HG03064 (cell line): Measurements from ENCODE around the gene STAT5B.

Source experiments
- ATAC-seq: cut with Tn5 transposase; IDR thresholded peaks from one replicate; pipeline ENCODE4 v1.9.1; 2021; ENCODE audit warnings: low read depth; ENCODE audit not compliant: unreplicated experiment

STAT5B gene

GRCh38 chr17:42183741-42184711, 92.2 kb downstream of the STAT5B start:
- no peak for ATAC-seq

DNA sequence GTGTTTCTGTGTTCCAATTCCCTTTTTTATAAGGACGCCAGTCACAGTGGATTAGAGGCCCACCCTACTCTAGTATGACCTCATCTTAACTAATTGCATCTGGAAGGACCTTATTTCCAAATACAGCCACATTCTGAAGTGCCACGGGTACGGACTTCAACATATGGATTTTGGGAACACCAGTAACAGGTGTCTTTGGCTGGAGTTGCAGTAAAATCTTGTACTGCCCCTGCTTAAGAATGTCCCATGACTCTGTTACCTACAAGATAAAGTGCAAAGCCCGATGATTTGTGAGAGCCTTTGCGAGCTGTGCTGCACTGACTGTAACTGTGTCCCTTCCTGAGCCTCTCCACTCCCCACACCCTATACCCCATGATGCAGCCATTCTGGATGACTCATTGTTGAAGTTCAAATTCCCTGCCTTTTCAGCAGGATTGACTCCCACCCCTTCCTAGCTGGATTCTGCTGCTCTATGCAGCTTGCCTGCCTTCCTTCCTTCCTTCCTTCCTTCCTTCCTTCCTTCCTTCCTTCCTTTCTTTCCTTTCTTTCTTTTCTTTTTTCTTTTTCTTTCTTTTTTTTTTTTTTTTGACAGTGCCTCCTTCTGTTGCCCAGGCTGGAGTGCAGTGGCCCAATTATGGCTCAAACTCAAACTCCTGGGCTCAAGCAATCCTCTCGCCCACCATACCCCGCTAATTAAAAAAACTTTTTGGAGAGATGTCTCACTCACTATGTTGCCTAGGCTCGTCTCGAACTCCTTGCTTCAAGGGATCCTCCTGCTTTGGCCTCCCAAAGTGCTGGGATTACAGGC, 93.1 kb downstream of the STAT5B start:
- no peak for ATAC-seq

- no peak for ATAC-seq
These were observed 94.4 kb downstream of the STAT5B start for GRCh38 chr17:42181851-42182207.

DNA sequence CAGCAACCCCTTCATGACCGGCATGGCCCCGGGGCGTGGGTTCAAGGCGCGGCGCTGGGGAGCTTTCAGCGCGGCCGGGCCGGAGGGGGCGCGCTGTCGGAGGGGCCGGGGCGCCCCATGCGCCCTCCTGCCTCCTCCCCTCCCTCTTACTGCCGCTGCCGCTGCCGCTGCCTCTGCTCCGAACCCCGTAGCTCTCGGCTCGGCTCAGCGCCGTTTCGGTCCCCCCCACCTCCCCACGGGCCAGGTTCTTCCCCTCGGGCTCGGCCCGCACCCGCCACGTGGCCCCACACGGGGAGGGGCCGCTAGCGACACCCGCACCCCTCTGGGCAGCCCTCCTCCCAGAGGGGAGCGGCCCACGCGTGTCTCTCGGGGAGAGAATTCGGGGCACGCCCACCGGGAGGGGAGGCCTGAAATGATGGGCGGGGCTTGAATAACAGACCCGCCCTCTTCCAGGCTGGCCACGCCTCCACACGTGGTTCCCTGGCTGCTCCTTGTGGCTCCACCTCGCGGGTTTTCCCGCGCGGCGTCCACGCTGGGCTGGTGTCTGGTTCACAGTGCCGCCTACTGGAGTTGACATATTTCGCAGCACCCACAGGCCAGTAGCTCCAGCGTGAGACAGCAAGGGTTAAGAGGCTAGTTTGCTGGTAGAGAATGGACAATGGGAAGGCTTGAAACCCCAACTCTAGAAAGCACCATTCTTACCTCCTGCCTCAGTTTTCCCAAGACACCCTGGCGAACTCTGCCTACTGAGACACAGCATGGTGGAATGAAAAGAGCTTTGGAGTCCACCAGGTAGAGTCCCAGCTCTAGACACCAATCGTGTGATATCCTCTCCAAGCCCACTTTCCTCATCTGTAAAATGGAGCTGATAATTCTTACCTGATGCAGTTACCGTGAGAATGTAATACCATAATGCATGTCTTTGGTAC, 95.0 kb downstream of the STAT5B start, which contains the start of gene KCNH4:
TSS of gene KCNH4 (minus strand) at position 221 of the 929 bp plus-strand sequence. CDS start at position 24, 197 bp downstream.
- ATAC-seq: no peak

DNA sequence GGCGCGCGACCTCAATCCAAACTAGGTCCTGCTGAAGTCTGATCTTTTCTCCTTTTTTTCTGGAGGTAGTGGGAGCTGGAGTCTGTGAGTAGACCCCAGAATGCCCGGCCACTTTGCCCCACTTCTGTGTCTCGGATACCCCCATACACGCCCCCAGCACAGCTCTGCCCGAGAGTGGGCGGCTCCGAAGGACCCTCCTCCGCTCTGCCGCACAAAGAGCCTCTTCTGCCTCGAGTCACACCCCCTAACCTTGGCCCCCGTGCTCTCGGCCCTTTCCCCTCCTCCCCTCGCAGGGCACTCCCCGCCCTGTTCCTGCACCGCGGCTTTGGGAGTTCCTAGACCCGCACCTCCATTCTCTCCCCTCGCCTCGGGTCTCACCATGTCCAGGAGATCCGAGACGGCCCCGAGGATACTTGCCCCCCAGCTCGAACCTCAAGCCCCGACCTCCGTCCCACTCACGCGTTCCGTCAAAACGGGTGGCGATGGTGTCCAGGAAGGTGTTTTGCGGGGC, 95.7 kb downstream of the STAT5B start:
- no peak for ATAC-seq

GRCh38 chr17:42179911-42180410, 96.2 kb downstream of the STAT5B start:
- ATAC-seq: no peak

DNA sequence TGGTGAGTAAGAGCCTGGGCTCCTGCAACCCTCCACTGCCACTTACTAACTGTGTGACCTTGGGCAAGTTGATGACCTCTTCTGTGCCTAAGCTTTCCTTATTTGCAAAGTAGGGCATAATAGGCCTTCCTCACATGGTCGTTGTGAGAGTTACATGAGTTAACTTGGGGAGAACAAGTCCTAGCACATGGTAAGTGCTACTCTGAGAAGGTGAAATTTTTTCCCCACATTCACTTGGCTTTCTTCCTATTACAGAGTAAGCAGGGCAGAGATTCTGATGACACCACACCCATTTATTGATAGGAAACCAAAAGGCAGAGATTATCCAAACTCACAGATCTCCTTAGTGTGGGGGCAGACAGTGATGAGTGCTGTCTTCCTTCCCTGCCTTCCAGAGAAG, 96.9 kb downstream of the STAT5B start:
- no peak for ATAC-seq

- ATAC-seq: no peak
These were observed 97.4 kb downstream of the STAT5B start for GRCh38 chr17:42178817-42179216.

- ATAC-seq: no peak
These were observed 98.5 kb downstream of the STAT5B start for GRCh38 chr17:42177684-42178083.

DNA sequence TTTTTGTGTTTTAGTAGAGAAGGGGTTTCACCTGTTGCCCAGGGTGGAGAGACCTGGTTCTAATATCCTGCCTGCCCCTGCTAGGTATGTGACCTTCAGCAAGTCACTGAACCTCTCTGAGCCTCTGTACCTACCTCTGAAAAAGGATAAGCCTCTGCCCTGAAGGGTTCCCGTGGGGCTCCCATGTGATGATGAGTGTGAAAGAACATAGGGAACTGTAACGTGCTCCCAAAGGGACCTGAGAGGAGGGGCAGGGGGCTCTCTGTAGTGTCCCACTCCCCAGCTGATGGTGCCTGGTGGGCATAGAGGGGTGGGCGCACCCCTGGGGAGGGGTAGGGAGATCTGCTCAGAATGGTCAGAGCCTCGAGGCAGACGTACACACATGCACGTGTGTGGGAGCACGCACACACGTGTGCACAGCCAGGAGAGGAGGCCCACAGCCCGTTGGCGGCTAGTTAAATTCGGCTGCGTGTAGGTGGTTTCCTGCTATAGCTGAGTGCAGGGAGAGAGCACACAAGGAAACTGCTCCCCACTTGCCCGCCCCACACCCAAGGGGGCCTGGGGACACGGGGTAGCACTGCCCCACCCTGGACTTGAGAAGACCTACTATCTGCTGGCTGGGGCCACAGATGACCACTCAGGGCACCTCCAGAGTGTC, 101.9 kb downstream of the STAT5B start:
- no peak for ATAC-seq

- no peak for ATAC-seq
These were observed 104.4 kb downstream of the STAT5B start for GRCh38 chr17:42171831-42172230.

- no peak for ATAC-seq
These were observed 106.8 kb downstream of the STAT5B start for GRCh38 chr17:42169351-42169750.

GRCh38 chr17:42167807-42168206, 108.4 kb downstream of the STAT5B start:
- ATAC-seq: no peak

DNA sequence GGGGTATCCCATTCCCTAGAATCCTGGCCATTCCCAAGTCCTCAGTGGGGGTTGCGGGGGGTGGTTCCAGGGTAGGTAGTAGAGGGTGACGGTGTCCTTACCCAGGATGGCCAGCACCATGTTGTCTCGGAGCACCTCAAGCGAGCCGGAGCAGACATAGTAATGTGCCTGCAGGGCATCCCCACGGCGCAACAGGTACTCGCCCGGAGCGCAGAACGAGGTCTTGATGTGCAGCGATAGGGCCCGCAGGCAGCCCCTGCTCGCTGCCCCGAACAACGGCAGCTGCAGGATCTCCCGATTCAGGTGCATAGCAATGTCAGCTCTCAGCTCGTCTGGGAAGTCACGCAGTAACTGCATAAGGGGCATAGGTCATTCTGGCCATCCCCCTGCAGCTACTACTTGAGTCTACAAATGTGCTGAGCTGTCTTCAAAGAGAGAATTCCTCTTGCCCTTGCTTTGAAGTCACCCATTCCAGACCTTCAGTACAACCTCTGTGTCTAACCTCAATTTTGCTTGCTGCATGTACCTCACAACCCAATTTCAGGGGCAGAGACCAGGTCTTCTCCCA, 109.9 kb downstream of the STAT5B start:
- ATAC-seq: no peak

- ATAC-seq: no peak
These were observed 110.4 kb downstream of the STAT5B start for GRCh38 chr17:42165751-42166150.

GRCh38 chr17:42163696-42164407, 112.3 kb downstream of the STAT5B start:
- no peak for ATAC-seq

DNA sequence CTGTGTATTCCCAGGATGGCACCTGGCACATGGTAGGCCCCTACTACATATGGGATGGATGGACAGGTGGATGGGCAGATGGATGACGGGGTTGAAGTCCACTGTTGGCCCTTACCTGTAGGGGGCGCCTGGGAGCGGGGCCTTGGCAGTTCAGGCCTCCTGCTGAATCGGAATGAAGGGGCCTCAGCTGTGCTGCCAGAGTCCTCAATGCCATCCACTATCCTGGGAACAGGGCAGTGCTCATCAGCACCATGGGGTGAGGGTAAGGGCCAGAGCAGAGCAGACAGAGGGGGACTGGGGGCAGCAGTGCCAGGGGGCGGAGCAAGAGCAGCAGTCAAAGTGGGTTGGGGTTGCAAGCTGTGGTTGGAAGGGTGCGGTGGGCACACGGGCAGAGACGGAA, 113.1 kb downstream of the STAT5B start:
- no peak for ATAC-seq

DNA sequence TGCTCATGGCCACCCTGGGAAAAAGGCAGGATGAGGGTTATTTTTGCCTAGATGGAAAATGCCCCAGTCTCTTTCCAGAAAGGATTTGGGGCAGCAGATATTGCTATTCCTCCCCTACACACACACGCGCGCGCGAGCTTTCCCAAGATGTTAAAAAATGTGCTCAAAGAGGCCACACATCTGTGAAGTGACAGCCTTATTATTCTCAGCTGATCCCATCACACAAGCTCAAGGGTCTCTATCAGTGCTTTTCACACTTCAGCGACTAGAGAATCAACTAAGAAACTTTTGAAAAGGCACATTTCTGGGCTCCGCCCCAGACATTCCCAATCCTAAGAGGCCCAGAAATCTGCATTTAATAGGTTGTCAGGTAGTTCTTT, 115.7 kb downstream of the STAT5B start:
- no peak for ATAC-seq
